HG03159 (cell line): ENCODE measurements around the gene GPAT3.
A peak's percentile ranks its signal among the peaks of the same experiment; 100 is the strongest.
"Not testable (repeated sequence)": the region's sequence is repeated elsewhere in the genome, so short reads cannot be mapped to it uniquely, and the experiment has no call there.

ENCODE experiments used
- ATAC-seq: cut with Tn5 transposase; IDR thresholded peaks from one replicate; pipeline ENCODE4 v1.9.1; 2021; ENCODE audit warnings: mild to moderate bottlenecking, moderate library complexity; ENCODE audit not compliant: unreplicated experiment

The GPAT3 gene

DNA sequence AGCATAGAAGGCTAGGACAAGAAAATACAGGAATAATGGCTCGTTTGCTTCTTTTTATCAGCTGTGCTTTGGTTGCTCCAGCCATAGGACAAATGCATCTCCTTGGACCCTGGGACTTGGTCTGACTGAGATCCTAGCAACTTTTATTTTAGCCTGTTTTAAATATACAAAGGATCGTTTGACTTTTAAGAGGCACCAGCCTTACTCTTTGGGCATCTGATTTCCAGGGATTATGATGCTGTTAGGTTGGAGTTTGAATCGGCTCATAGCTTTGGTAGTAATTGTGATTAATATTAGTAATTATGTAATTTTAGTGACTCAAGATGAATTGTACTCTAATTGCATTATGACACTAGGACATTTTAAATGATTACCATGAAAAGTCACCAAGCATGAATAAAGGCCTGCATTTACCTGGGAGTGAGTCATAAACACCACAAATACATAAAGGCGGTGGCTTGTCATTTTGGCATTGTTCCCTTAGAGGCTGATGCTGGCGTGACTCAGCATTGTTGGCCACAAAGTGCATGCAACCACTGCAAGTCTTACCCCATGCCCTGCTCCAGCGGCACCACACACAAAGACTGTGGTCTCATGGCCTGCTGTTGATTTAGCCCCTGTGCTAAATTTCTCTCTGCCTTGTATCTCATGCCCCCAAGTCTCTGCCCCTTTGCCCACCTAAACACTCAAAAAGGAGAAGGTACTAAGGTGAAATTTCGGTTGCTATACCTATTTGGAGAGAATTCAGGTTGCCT lies 12.4 kb downstream of the GPAT3 start:
- ATAC-seq = peak; percentile 92

DNA sequence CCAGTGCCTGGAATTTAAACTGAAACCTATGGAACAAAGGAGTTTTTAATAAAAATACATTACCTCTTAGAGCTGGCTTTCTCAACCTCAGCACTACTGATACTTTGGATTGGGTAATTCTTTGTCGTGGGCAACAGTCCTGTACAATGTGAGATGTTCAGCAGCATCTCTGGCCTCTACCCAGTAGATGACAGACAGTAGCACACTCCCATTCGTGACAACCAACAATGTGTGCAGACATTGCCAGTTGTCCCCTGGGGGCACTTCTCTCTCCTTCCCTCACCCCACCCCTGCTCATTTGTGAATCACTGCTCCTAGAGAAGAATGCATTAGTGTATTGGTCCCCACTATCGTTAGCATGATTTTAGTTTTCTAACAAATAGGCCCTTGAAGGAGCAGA lies 16.2 kb downstream of the GPAT3 start:
- no peak for ATAC-seq

DNA sequence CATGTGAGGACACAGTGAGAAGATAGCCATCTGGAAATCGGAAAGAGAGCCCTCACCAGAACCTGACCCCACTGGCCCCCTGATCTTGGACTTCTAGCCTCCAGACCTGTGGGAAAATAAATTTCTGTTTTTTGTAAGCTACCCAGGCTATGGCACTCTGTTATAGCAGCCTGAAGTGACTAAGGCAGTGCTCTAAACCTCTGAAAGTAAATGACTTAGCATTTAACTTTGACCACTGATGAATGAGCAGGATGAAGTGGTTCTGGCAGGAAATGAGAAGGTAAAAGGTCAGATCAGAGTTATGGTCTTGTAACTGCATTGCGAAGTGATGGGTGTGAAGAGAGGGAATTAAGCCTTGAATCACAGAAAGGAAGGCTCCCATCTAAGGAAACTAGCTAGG lies 17.0 kb downstream of the GPAT3 start:
- no peak for ATAC-seq

DNA sequence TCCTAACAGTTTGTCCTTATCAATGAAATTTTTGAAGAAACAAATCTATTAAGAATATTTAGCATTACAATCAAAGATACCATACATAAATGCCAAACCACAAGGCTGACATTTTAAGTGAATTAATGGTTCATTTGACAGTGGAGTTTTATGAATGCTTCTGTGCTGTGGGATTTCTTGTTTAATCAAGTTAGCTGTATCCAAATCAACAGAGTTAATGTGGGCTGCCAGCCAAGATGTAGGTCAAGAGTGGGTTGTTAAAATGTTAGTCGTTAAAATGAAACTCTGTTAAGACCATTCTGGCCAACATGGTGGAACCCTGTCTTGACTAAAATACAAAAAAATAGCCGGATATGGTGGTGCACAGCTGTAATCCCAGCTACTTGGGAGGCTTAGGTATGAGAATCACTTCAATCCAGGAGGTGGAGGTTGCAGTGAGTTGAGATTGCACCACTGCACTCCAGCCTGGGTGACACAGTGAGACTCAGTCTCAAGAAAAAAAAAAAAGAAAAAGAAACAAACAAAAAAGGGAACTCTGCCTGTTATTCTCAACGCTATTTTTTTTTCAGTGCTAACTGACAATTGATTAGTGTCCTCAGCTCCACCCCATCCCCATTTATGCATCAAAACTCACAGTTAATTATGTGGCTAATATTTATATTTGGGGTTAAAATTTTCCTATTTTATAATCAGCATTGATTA lies 20.2 kb downstream of the GPAT3 start:
- no peak for ATAC-seq

DNA sequence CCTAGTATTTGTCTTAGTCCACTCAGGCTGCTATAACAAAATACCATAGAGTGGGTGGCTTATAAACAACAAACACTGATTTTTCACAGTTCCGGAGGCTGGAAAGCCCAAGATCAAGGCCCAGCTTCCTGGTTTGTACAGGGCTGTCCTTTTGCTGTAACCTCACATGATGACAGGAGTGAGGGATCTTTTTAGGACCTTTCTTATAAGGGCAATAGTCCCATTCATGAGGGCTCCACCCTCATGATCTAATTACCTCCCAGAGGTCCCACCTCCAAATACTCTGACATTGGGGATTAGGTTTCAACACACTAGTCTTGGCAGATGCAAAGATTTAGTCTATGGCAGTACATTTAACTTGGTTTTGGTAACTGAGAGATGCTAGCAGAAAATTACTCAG lies 20.9 kb downstream of the GPAT3 start:
- ATAC-seq = no peak

DNA sequence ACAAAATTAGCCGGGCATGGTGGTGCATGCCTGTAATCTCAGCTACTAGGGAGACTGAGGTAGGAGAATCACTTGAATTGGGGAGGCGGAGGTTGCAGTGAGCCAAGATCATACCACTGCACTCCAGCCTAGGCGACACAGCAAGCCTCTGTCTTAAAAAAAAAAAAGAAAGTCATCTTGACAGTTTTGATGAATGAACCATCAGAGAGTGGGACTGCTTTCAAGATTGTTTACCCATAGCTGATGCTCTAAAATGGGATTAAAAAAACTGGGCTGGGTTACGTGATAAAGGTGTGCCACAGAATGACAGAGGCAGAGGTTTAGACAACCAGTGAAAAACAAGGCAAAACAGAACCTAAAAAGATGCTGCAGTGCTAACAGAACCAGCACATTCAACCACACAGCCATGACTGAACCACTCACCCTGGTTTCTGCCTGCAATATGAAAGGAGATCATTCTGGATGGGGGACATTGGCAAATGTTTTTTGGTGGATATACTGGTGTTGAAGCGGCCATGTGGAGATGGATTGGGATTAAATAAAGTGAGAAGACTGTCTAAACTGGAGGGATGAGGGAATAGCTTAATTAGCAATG lies 22.2 kb downstream of the GPAT3 start:
- no peak for ATAC-seq

DNA sequence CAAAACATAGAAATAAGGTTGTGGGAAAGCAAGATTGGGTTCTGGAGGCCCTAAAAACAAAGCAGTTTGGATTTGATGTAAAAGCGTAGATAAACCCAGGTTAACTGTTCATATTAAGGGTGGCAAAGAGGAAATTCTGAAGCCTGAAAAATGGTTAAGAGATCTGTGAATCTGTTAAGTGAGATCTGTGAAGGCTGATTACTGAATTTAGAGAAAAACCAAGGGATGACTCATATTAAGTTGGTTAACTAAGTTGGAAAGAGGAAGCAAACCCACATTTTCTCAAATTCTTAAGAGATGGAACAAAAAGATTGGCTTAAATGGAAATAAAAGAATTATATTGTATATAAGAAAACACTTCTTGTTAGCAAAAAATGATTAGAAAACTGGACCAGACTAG lies 22.8 kb downstream of the GPAT3 start:
- ATAC-seq = no peak

DNA sequence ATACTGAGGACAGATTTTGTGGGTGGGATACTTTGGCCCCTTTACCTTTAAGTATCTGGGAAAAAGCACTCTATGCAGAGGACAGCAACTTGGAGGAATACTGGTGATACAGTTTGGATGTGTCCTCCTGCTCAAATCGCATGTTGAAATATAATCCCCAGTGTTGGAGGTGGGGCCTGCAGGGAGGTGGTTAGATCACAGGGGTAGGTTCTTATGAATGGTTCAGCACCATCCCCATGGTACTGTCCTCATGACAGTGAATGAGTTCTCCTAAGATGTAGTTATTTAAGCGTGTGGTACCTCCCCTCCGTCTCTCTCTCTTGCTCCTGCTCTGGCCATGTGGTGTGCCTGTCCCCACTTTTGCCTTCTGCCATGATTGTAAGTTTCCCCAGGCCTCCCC lies 24.6 kb downstream of the GPAT3 start:
- ATAC-seq = no peak

DNA sequence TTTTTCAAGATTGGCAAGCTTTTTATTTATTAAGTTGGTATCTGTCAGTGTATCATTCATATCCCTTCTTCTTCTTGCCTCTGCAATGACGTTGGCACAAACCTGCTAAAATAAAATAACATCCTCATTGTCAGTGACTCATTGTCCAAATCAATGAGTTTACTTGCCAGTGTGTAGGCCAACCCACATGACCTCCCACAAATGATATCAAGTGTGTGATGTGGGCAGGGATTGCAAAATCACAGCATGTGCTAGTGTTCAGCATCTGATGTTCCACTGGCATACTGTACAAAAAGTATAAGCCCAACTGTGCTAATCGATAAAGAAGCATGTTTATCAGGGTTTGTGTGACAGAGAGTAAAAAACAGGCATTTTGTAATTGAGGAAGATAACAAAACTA lies 25.5 kb downstream of the GPAT3 start:
- ATAC-seq = no peak

DNA sequence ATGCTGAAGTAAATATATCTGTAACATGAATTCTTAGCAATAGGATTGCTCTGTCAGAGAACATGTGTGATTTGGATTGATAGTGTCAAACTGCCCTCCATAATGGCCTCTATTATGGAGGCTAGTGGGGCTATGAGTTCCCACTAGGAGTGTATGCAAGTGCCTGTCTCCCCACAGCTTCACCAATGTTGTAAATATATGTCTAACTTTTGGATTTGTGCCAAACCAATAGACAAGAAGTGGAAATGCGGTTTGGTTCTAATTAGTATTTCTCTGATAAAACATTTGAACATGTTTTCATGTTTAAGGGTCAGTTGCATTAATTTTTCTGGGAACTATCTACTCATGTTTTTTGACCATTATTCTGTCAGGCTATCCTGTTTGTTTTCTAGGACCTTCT lies 28.1 kb downstream of the GPAT3 start:
- ATAC-seq = no peak

DNA sequence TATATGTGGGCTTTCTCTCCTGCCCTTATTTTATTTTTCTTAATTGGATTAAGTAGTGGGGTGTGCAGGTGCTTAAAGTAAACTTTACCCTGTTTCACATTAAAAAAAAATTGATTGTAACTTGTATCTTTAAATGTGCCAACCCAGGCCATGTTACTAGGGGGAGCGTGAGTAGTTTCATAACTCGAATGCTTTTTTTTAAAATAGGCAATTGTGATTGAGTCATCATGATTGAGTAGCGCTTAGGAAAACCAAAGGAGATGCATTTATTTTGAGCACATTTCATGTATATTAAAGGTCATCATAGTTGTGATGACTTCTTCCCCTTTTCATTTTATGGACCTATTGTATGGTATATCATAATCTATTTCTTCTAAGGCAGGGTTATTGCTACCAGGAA lies 32.2 kb downstream of the GPAT3 start:
- no peak for ATAC-seq

DNA sequence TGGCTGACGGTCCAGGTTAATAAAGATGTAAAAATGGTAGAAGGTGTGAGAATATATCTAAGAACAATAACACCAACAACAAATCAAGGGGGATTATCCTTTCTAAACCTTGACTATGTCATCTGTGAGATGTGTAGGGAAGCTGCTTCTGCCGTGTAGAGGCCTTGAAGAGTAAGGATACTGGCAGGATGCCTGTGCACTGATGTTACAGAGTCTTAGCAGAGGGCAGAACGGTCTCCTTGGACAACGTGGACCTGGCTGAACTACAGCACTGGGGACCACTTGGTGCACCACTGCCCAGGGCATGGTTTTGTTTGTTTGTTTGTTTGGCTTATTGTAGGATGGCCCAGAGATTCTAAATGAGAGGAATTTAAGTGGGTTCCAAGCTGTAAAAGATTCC lies 33.5 kb downstream of the GPAT3 start:
- no peak for ATAC-seq

DNA sequence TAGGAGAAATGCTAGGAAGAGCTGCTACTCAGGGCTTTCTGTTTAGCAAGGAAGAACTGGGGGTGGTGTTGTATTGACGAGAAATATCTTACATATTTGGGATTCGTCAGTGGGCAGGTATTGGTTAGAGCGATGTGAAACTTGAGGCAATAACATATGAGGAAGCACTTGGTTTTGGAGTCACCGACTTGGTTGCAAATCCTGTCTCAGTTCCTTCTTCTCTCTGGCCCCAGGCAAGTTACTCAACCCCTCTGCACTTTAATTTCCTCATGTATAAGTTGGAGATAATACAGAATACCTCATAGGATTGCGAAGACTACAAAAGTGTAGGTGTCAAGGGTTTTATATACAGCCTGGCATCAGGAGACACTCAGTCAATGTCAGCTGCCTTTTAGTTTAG lies 34.1 kb downstream of the GPAT3 start:
- peak; percentile 88 for ATAC-seq

DNA sequence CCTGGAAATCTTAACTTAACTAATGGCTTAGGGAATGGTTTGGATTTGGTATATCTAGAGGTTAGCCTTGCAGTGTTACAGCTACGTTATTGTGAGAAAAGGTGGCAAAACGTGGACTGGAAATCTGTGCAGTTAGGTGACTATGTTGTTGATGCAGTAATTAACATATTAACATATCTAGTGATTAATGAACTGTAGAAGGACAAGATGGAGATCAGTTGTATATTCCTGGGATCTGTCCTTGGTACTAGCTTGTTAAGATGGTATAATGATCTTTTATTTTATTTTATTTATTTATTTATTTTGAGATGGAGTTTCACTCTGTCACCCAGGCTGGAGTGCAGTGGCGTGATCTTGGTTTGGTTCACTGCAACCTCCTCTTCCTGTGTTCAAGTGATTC lies 36.9 kb downstream of the GPAT3 start:
- ATAC-seq = no peak

DNA sequence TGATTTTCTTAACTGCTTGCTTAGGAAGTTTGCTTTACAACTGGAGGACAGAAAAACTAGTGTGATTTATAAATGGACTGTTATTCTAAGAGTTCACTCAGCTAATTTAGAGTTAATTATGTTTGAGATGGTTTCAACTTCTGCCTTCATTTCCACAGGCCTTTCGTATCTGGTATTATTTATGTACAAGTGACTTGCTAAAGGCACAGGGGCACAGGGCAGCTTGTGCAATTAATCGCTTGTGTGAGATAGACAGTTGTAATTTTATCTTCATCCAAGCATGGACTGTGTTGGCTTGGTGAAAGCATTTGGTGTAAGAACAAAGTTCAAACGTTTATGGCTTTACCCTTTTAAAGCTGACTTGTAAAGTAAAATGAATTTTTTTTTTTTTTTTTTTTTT lies 38.3 kb downstream of the GPAT3 start:
- no peak for ATAC-seq

DNA sequence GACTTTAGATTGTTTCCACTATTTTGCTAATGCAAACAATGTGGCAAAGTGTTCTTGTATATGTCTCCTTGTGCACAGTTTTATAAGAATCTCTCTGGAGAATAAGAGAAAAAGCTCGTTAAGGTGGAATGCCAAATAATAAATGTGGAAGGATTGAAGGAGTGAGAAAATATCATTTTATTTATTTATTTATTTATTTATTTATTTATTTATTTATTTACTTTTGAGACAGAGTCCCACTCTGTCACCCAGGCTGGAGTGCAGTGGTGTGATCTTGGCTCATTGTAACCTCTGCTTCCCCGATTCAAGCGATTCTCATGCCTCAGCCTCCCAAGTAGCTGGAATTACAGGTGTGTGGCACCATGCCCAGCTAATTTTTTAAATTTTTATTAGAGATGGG lies 40.3 kb downstream of the GPAT3 start:
- not testable (repeated sequence) for ATAC-seq

DNA sequence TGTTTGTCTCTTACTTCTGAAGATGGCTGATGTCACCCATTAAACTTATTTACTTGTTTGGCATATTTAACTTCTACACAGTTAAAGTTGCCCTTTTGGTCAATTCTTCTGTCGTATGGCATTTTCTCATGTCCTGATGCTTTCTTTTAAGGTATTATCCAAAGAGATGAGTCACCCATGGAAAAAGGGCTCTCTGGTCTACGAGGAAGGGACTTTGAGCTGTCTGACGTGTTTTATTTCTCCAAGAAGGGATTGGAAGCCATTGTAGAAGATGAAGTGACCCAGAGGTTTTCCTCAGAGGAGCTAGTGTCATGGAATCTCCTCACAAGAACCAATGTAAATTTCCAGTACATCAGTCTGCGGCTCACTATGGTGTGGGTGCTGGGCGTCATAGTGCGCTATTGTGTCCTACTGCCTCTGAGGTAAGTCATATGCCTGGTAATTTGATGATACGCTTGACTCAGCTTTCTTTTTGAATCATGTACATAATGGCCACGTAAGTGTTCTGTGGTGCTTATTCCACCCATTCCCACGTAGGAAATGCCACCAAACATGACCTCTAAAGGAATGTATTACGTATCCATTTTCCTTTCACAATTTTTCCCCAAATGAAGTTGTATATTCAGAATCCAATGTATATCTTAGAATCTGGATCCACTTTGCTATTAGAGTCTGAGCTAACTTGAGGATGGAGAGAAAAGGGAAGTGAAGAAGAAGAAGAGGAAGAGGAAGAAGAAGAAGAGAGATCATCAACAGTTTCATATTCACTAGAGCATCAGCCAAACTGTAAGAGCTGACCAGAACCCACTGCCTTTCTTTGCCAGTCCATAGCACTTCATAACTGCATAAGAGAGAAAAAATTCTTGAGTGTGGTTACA lies 45.7 kb downstream of the GPAT3 start:
- peak; percentile 77 for ATAC-seq

DNA sequence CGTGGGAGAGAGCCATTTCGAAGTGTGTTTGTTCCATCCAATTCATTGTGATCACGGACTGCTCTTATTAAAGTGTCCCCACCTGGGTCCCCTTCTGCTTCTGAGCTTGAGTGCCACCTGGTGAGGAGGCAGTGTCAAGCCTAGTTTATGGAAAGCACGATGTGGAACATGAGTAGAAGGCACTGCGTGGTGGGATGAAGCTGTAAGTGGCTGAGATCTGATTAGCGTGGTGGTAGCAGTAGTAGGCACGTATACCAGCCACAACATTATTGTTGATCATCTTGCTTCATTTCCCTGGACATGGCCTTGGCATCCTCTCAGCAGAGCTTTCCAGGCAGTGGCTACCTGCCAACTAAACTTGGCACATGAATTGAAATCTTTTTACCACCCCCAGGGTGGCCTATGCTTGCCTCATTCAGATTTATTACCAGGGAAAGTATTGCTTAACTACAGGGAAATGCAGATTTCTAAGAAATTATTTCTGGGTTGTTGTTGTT lies 46.4 kb downstream of the GPAT3 start:
- ATAC-seq = peak; percentile 60

DNA sequence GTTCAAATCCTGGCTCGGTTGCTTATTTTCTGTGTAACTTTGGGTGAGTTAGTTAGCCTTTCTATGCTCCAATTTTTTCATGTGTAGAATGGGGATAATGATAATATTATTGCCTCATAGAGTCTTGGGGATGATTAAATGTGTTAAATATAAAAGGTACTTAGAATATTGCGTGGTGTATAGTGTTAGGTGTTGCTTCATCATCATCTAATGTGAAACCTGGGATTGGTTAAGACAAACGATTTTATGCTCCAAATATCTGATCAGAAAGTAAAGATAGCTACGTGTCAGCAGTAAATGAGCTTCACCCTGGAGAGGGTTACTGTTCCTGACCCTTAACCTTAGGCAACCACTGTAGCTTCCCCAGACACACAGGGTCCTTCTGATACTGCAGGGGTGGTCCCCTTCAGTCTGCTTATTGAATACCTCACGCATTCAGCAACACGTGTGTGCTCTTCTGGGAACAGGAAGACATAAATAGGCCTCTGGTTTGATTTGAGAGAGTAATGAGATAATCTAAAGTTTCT lies 50.1 kb downstream of the GPAT3 start:
- no peak for ATAC-seq

DNA sequence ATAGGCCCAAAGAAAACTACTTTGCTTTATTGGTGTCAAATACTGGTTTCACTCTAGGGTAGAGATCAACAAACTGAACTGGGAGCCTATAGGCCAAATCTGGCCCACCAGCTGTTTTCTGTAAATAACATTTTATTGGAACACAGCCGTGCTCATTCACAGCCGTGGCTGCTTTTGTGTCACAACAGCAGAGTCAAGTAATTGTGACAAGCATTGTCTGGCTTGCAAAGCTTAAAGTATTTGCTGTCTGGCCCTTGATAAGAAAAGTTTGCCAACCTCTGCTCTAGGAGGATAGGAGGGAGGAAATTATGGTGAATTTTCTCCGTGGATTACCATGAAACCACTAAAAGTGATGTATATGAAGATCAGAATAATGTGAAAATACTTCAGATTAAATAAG lies 53.4 kb downstream of the GPAT3 start:
- ATAC-seq = no peak

DNA sequence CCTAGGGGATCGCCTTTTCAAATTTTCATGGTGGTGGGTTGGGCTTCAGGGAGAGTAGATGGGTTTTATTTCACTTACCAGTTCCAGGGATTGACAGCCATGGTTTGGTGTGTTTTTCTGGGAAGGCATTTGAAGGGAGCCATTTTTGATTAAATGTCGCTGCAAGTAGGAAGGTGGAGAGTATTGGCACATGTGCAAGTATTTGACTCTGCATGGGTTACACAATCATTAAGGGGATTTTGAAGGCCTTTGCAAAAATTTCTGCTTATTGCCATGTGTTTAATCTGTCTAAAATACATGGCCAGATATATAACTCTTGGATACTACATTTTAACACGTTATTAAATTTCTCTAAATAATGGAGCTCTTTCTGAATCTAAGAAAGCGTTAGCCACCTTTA lies 55.1 kb downstream of the GPAT3 start:
- ATAC-seq = no peak
